Hepatocyte (in vitro differentiated cells): ENCODE measurements around the gene UPF3B. TPM values are rescaled to one million over a fixed set of nuclear protein-coding genes. Genes with fewer than 3 reads are reported as not detected.

Experiments
- DNase-seq: peaks from one replicate; pipeline ENCODE4 v3.0.0-alpha.2; 2016; ENCODE audit warnings: low spot score
- H2AFZ ChIP-seq: fragments of 200-600 bp; sonication (generic); 2 replicates; pipeline ENCODE4 v1.6.0; 2016; ENCODE audit warnings: antibody characterized with exemption, mild to moderate bottlenecking
- H3K27ac ChIP-seq: fragments of 200-600 bp; sonication (generic); 2 replicates; pipeline ENCODE4 v1.5.1; 2016; ENCODE audit warnings: mild to moderate bottlenecking
- H3K27me3 ChIP-seq: fragments of 200-600 bp; sonication (generic); 2 replicates; pipeline ENCODE4 v1.6.1; 2016
- H3K36me3 ChIP-seq: fragments of 200-600 bp; sonication (generic); replicated peaks from 2 replicates; pipeline ENCODE4 v1.5.1; 2016; ENCODE audit warnings: low read depth; ENCODE audit not compliant: insufficient read depth
- H3K4me1 ChIP-seq: fragments of 200-600 bp; sonication (generic); 2 replicates; pipeline ENCODE4 v1.5.1; 2016; ENCODE audit warnings: mild to moderate bottlenecking, moderate library complexity; ENCODE audit not compliant: insufficient read depth
- H3K4me2 ChIP-seq: fragments of 200-600 bp; sonication (generic); 2 replicates; pipeline ENCODE4 v1.6.0; 2016
- H3K4me3 ChIP-seq: fragments of 200-600 bp; sonication (generic); 2 replicates; pipeline ENCODE4 v1.5.1; 2016; ENCODE audit warnings: mild to moderate bottlenecking
- H3K79me2 ChIP-seq: fragments of 200-600 bp; sonication (generic); 2 replicates; pipeline ENCODE4 v1.6.0; 2017; ENCODE audit warnings: mild to moderate bottlenecking
- H3K9me2 ChIP-seq: fragments of 200-600 bp; sonication (generic); replicated peaks from 2 replicates; pipeline ENCODE4 v1.6.0; 2017; ENCODE audit warnings: mild to moderate bottlenecking; ENCODE audit not compliant: insufficient read depth
- H3K9me3 ChIP-seq: fragments of 200-600 bp; sonication (generic); 2 replicates; pipeline ENCODE4 v1.5.1; 2016; ENCODE audit warnings: low read depth, mild to moderate bottlenecking
- H4K20me1 ChIP-seq: fragments of 200-600 bp; sonication (generic); 2 replicates; pipeline ENCODE4 v1.6.0; 2016; ENCODE audit warnings: mild to moderate bottlenecking; ENCODE audit not compliant: insufficient read depth, poor library complexity, severe bottlenecking
- EZH2 ChIP-seq: fragments of 200-600 bp; sonication (generic); IDR thresholded peaks from 2 replicates; pipeline ENCODE4 v1.6.1; 2016; ENCODE audit warnings: antibody characterized with exemption, mild to moderate bottlenecking, borderline replicate concordance
- EZH2phosphoT487 ChIP-seq: fragments of 200-600 bp; sonication (generic); IDR thresholded peaks from one replicate; pipeline ENCODE4 v1.6.1; 2018; ENCODE audit warnings: antibody characterized with exemption, mild to moderate bottlenecking, low read depth, moderate library complexity; ENCODE audit not compliant: unreplicated experiment, severe bottlenecking
- WGBS: methylation state at CpG from one replicate; pipeline ENCODE4 v1.1.6; 2016; ENCODE audit warnings: low lambda C conversion rate; ENCODE audit errors: missing lambda C conversion rate; 5-methylcytosine and 5-hydroxymethylcytosine counted together
- polyA plus RNA-seq: library from polyadenylated mRNA; unstranded; fragments of >200 nt; fragmentation: Nextera tagmentation; extraction: Ambion mirVana; gene quantifications from 2 replicates; pipeline ENCODE4 v1.2.1, GENCODE V29; 2016
- total RNA-seq: library from RNA; depleted of rRNA; stranded (reverse); fragments of >200 nt; gene quantifications from 2 replicates; pipeline ENCODE4 v1.2.3, GENCODE V29; 2014
- TF ChIP-seq, protein P1 (sequence below): fragments of 200-600 bp; sonication (generic); IDR thresholded peaks from 2 replicates; pipeline ENCODE4 v1.5.1; 2016; ENCODE audit warnings: antibody characterized with exemption, mild to moderate bottlenecking; ENCODE audit not compliant: poor library complexity

UPF3B gene
- total and polyA plus RNA-seq, 2 experiments from 2014 or later = 4.3 to 6.7 TPM

DNA sequence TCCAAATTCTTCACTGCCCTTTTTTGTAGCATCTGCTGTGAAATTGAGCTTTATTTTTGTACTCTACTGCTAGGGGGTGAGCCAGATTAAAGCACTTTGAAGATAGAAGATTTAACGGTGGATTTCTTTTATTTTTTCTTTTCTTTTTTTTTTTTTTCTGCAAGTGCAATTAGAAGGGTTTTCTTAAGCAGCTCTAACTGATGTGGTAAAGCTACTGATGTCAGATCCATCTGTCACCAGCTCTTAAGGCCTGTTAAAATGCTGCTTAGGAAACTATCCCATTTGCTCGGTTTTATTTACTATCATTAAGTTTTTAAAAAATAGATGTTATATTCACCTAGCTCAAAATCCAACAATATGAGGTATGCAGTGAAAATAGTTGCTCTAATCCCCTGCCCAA lies 26.0 kb upstream of the UPF3B start:
- H3K4me2 ChIP-seq = no peak overlapping the region
- no peaks in the 10 kb centered on the region for H3K27me3 ChIP-seq
- no peak for DNase-seq
- no peaks in the 10 kb centered on the region for H3K4me1 ChIP-seq
- no peaks in the 10 kb centered on the region for H4K20me1 ChIP-seq
- no peaks in the 10 kb centered on the region for H3K9me3 ChIP-seq
- H3K36me3 ChIP-seq = no peaks in the 10 kb centered on the region
- TF ChIP-seq, protein P1, sequence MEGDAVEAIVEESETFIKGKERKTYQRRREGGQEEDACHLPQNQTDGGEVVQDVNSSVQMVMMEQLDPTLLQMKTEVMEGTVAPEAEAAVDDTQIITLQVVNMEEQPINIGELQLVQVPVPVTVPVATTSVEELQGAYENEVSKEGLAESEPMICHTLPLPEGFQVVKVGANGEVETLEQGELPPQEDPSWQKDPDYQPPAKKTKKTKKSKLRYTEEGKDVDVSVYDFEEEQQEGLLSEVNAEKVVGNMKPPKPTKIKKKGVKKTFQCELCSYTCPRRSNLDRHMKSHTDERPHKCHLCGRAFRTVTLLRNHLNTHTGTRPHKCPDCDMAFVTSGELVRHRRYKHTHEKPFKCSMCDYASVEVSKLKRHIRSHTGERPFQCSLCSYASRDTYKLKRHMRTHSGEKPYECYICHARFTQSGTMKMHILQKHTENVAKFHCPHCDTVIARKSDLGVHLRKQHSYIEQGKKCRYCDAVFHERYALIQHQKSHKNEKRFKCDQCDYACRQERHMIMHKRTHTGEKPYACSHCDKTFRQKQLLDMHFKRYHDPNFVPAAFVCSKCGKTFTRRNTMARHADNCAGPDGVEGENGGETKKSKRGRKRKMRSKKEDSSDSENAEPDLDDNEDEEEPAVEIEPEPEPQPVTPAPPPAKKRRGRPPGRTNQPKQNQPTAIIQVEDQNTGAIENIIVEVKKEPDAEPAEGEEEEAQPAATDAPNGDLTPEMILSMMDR = no peak
- no peak for TF ChIP-seq EZH2phosphoT487
- TF ChIP-seq EZH2 = no peak
- H3K27ac ChIP-seq = no peak overlapping the region
- peaks cover 3% of the 10 kb centered on the region for H3K79me2 ChIP-seq
- no peak overlapping the region for H3K4me3 ChIP-seq
- WGBS = 88% methylated on average over 2 of the region's 2 CpGs
- no peak overlapping the region for H2AFZ ChIP-seq
- H3K9me2 ChIP-seq = no peaks in the 10 kb centered on the region

DNA sequence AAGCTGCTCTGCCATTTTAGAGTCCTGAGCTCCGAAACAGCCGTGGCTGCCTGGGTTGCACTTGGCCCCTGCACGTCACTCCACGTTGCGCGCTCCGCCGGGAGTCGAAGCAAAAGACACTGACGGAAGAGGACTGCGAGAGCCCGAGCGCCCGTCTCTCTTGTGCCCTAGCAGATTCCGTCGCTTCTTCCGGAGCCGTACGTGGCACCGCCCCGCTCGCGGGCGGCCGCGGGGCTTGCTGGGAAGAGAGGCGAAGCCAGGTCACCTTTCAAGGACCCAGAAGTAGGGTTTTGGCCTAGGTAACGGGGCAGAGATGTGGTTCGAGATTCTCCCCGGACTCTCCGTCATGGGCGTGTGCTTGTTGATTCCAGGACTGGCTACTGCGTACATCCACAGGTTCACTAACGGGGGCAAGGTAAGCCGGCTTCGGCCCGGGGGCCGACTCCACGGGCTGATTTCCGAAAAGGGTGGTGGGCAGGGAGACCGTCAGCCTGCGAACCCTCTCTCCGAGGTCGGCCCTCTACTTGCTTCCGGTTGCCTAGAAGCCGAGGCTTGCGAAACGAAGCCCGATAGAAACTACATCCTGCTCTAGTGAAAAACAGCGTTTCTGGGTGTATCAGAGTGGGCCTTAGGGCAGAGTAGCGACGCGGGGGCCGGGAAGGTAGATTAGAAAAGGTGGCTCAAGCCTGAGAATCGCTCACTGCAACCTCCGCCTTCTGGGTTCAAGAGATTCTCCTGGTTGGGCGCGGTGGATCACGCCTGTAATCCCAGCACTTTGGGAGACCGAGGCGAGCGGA lies 19.0 kb upstream of the UPF3B start, which contains the start of the genes NDUFA1 and RNF113A:
Gene NDUFA1 (plus strand): TSS at position 234 of the 797 bp plus-strand sequence. CDS start 80 bp downstream, at position 314.
Gene RNF113A (minus strand): TSS at position 135 of the 797 bp plus-strand sequence. CDS start 120 bp downstream, at position 15.
- Histone ChIP-seq H3K9me2 (no peaks in the 10 kb centered on the region), H3K4me2 (peak within 1 kb of the TSS; percentile 73), H3K4me1 (peaks cover 5% of the 10 kb centered on the region), H3K27ac (peak within 1 kb of the TSS; percentile 97), H3K79me2 (peaks cover 34% of the 10 kb centered on the region), H3K4me3 (peak within 1 kb of the TSS; percentile 63), H3K27me3 (no peaks in the 10 kb centered on the region), H3K9me3 (no peaks in the 10 kb centered on the region), H3K36me3 (no peaks in the 10 kb centered on the region), H4K20me1 (no peaks in the 10 kb centered on the region), H2AFZ (peak within 1 kb of the TSS; percentile 54)
- TF ChIP-seq EZH2 = no peak
- TF ChIP-seq, protein P1 = no peak
- TF ChIP-seq EZH2phosphoT487 = no peak
- WGBS = 40% methylated on average over 60 of the region's 62 CpGs
- peak; percentile 91 for DNase-seq

DNA sequence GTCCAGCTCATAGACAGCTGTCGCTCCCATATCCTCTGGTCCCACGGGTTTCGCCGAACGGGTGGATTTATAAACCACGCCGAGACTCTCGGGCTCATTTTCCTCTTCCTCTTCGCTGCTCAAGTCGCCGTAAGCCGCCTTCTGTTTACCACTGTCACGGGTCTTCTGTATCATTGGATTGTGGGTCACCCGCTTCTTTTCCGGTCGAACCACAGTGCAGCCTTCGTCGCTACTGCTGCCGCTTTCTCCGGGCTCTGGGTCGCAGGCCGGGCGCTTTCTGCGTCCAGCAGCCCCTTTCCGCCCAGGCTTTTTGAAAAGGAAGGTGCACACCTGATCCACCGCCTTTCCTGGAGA lies 18.5 kb upstream of the UPF3B start:
- H3K9me3 ChIP-seq = no peaks in the 10 kb centered on the region
- H2AFZ ChIP-seq = peak overlapping the region; percentile 42
- peaks cover 5% of the 10 kb centered on the region for H3K4me1 ChIP-seq
- peaks cover 34% of the 10 kb centered on the region for H3K79me2 ChIP-seq
- H3K9me2 ChIP-seq = no peaks in the 10 kb centered on the region
- no peaks in the 10 kb centered on the region for H4K20me1 ChIP-seq
- H3K27me3 ChIP-seq = no peaks in the 10 kb centered on the region
- H3K36me3 ChIP-seq = no peaks in the 10 kb centered on the region
- H3K4me2 ChIP-seq = peak overlapping the region; percentile 73
- TF ChIP-seq EZH2phosphoT487 (no peak), EZH2 (no peak)
- TF ChIP-seq, protein P1 = no peak
- peak overlapping the region; percentile 97 for H3K27ac ChIP-seq
- DNase-seq = peak; percentile 12
- H3K4me3 ChIP-seq = peak overlapping the region; percentile 63
- 43% methylated on average over 26 of the region's 26 CpGs for WGBS
